NCI-H82 treated with DMSO at 0.1 percent for 48 hours (cell line): ENCODE measurements around the gene MED27.
"Not testable (repeated sequence)": the region's sequence is repeated elsewhere in the genome, so short reads cannot be mapped to it uniquely, and the experiment has no call there.

Source experiments
- DNase-seq: peaks from one replicate; lab custom pipeline; 2025; ENCODE audit not compliant: unreplicated experiment; lab: John Stamatoyannopoulos, UW

The MED27 gene

GRCh38 chr9:132077881-132078698 is 1.6 kb downstream of the MED27 start:
- peak; percentile 26 for DNase-seq

DNA sequence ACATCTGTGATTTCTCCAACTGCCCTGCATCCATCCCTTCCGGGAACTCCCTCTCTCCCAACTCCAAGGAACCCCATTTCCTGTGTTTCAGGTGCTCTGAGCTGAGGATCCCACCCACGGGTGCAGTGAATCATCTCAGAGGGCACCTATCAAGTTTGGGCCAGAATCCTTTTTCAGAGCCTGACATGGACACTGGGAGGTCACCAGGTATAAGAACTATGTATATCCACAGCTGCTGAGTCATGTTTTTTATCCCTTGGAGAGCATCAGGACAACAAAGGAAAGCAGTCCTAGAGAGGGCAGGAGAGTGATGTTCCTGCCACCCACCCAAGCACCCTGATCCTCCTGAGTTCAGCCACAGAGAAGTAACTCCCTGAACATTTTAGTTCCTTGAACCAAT is 3.8 kb downstream of the MED27 start:
- DNase-seq, result no peak

GRCh38 chr9:132074736-132075135 is 4.9 kb downstream of the MED27 start:
- no peak for DNase-seq

- no peak for DNase-seq
Observed at GRCh38 chr9:132071847-132072507, 7.7 kb downstream of the MED27 start.

- no peak for DNase-seq
Observed at GRCh38 chr9:132069046-132069898, 10.4 kb downstream of the MED27 start.

DNA sequence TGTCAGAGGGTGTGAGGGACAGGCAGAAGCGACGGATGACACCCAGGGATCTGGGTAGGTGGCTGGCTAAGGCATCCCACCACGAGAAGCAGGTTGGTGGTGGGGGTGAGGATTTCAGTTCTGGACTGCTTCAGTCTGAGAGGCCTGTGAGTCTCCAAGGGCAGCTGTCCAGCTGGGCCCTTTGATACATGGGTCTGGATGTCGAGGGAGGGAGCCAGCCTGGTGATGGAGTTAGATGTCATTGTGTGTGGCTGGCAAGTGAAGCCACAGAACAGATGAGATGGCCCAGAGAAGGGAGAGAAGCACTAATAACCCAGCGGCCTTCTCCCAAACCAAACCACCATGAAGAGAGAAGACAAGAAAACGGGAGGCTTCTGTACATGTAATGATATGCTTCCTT is 11.1 kb downstream of the MED27 start:
- DNase-seq, result no peak

DNA sequence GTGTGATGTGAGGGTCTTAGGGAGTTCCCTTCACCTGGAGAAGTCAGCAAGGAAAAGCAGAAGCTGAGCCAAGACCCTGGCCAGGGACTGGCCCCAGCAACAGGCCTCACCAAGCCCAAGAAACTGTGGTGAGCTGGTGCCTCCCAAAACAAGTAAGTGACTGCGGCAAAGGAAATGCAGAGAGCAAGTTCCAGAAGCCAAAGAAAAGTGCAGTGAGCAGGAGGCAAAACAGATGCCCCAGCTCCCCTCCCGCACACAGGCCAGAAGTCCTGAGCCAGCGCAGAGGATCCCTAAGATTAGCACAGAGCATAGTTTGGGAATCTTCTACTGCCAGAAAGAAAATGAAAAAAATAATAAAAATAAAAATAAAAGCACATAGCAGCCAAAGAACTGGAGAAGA is 13.2 kb downstream of the MED27 start:
- no peak for DNase-seq

DNA sequence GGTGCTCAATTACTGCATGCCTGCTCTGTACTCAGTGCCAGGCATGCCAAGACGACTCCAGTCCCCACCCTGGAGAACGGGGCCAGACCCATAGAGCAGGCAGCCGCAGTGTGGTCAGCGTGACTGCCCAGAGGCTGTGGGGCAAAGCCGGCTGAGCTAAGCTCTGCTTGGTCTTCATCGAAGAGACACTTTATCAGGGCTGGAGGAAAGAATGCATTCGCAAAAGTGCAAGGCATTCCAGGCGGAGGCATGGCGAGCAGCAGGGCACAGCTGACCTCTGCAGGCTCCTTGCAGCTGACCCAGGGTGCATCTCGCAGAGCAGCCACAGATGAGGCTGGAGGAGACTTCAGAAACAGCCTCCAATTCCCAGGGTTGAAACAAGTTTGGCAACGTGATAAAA is 13.6 kb downstream of the MED27 start:
- no peak for DNase-seq

GRCh38 chr9:132063281-132063680 is 16.4 kb downstream of the MED27 start:
- no peak for DNase-seq

DNA sequence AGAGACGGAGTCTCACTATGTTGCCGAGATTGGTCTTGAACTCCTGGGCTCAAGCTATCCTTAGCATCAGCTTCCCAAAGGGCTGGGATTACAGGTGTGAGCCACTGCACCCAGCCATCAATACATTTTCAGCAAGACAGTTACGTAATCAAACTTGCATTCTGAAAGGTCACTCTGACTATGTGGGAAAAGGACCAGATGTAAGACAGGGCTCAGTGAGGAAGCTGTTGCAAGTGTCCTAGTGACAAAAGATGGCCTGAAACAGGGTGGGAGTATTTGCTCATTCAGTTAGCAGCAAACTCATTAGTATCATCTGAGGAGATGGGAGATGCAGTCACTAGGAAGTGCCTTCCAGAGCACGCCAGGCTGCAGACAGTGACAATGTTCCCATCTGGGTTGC is 16.9 kb downstream of the MED27 start:
- no peak for DNase-seq

DNA sequence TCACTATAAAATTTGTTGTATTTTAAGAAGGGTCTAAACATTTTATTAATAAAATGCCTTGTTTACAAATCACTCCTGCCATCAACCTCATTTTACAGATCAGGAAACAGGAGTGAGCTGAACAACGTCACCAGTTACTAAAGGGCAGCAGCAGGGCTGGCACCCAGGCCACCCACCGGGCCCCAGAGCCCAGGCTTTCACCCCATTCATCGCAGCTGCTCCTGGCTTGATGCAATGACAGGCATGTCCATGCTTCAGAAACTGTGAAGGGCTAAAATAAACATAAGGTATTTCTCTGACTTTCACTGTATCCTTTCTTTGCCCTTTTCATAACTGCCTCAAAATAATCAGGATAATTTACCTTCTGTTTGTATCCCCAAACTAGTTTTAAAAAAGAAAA is 18.1 kb downstream of the MED27 start:
- no peak for DNase-seq

- no peak for DNase-seq
Observed at GRCh38 chr9:132059361-132059760, 20.3 kb downstream of the MED27 start.

DNA sequence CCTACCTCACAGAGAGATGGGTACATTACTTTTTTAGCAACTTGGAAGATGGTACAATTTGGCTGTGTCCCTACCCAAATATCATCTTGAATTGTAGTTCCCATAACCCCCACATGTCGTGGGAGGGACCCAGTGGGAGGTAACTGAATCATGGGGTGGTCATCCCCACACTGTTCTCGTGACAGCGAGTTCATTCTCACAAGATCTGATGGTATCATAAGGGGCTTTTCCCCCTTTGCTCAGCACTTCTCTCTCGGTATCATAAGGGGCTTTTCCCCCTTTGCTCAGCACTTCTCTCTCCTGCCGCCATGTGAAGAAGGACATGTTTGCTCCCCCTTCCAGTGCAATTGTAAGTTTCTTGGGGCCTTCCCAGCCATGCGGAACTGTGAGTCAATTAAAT is 21.4 kb downstream of the MED27 start:
- DNase-seq, result not testable (repeated sequence)

DNA sequence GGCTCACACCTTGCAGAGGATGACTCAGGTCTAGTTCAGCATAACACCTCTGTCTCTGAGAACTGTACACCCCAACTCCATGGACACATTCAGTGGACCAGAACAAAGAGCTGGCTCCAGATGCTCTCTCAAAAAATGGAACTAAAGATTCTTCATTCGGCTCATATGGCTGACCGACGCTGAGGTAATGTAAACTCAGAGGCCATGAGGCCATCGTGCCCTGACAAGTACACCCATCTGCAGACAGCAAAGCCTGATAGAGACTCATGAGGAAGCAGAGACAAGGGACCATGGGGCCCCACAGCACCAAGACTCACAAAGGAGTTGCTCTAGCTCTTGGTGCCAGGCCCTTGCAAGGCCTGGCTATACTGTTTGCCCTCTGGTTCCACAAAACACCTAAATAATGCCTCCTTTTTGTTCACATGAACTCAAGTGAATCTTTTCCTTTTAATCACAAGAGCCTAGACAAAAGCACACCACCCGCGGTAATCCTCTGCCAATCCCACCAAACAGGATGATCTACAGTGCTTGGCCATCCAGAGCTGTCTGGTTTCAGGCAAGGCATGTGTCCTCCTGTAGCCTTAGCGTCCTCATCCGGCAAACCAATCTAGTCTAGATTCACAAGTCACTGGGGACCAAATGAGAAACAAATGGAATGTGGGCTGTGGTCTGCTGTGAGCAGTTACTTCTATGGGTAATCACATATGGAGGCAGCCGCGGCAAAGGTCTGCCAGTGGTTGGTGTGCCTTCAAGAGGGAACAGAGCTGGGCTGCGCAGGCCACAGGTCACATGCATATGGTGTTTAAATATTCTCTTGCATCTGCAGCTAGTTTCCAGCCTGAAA is 22.7 kb downstream of the MED27 start:
- peak; percentile 37 for DNase-seq

DNA sequence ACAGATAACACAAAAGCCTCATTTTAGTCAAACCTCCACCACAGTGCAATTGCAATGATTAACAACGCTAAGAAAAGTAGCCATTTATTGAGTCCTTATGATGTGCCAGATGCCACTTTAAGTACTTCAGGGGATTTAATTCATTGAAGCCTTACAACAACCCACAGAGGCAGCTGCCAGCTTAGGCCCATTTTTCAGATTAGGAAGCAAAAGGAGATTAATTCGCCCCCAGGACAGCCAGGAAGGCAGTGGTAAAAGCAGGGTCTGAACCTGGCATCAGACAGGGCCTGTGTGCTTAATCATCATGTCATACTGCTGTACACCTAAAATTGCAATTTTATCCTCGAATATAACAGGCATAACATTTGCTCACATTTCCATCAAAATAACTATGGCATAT is 23.9 kb downstream of the MED27 start:
- peak; percentile 94 for DNase-seq

DNA sequence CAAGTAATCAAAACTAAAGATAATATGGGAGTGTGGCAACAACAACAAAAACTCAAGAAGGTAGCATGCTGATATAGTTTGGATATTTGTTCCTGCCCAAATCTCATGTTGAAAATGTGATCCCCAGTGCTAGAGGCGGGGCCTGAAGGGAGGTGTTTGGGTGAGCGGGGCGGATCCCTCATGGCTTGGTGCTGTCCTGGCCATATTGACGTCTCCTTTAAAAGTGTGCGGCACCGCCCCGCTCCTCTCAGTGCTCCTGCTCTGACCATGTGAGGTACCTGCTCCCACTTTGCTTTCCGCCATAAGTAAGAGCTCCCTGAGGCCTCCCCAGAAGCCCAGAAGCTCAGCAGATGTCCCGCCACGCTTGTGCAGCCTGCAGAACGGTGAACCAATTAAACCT is 25.6 kb downstream of the MED27 start:
- peak; percentile 62 for DNase-seq

DNA sequence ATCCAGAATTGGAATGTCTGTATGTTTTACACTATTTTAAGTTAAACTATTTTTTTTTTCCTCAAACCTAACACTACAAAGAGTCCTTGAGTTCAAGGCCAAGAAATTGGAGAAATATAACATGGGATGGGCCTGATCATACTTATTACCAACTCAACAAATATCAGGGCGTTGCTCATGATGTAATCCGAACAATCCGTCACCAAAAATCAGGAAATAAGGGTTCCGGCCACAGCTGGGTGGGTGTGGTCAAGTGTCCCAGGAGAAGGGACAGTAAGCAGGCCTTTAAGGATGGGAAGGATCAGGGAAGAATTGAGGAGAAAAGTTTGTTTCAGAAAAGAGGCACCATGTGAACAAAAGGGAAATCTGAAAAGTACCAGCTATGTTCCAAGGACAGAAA is 29.8 kb downstream of the MED27 start:
- DNase-seq, result no peak

DNA sequence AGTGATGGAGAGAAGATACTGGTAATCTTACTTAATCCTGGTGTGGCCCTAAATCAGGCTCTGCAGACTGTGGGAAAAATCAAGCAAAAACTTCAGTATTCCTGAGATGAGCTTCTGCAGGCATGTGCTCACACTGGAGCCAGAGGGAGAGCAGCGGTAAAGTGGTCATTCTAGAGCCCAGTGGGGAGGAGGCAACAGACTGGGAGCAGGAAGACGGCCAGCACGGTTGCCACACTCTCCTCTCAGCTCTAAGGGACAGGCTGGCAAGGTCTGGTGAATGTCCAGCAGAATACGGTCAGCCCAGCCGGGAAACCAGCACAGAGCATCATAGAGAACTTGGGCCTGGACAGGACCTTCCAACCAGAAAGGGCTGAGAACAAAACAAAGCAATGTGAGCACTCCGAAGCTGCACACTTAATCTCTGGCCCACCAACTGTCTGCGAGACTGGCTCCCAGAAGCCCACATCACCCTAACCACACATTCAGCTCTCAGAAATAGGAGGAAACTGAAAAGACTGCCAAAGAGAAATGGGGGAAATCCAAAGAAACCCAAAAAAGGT is 30.3 kb downstream of the MED27 start:
- DNase-seq, result no peak

GRCh38 chr9:132048201-132048600 is 31.5 kb downstream of the MED27 start:
- no peak for DNase-seq

- no peak for DNase-seq
Observed at GRCh38 chr9:132046456-132046855, 33.2 kb downstream of the MED27 start.
